ENCODE results near the gene STAMBPL1.

- TF ChIP-seq CTCF (conservative IDR thresholded peaks at IDR 0.05; ENCODE audit: low read length) (no peak), EZH2phosphoT487 (IDR thresholded peaks at IDR 0.05; ENCODE audit: borderline replicate concordance) (no peak)
Observed at GRCh38 chr10:88896372-88896993, 16.4 kb downstream of the STAMBPL1 start.
